ENCODE results near the gene HERC2. TPM values are rescaled to one million over a fixed set of nuclear protein-coding genes. Genes with fewer than 3 reads are reported as not detected.

Gene HERC2
- total RNA-seq, 1 donor from 2014 or later, result 84.6 TPM

- H3K36me3 Mint-ChIP-seq, result peaks cover 14% of the 10 kb centered on the region
- peaks cover 10% of the 10 kb centered on the region for H3K4me1 Mint-ChIP-seq
- peaks cover 52% of the 10 kb centered on the region for H3K27me3 Mint-ChIP-seq (ENCODE audit: low read depth)
- DNase-seq (ENCODE audit: low spot score in 2 of 2, unreplicated experiment in 2 of 2), result peak in 1 of 2 experiments; percentile 56
- H3K9me3 Mint-ChIP-seq, result no peaks in the 10 kb centered on the region
- no peak for TF ChIP-seq CTCF (IDR thresholded peaks at IDR 0.05; ENCODE audit: unreplicated experiment)
- H3K4me3 Mint-ChIP-seq, result peak overlapping the region; percentile 82
- no peak overlapping the region for H3K27ac Mint-ChIP-seq
Observed at GRCh38 chr15:28107111-28107903, 214.7 kb downstream of the HERC2 start.

GRCh38 chr15:28106294-28107110 is 215.5 kb downstream of the HERC2 start:
- no peak for TF ChIP-seq CTCF (IDR thresholded peaks at IDR 0.05; ENCODE audit: unreplicated experiment)
- peaks cover 6% of the 10 kb centered on the region for H3K36me3 Mint-ChIP-seq
- DNase-seq (ENCODE audit: low spot score in 2 of 2, unreplicated experiment in 2 of 2), result no peak
- H3K27me3 Mint-ChIP-seq (ENCODE audit: low read depth), result peaks cover 60% of the 10 kb centered on the region
- peak overlapping the region; percentile 53 for H3K4me3 Mint-ChIP-seq
- H3K9me3 Mint-ChIP-seq, result no peaks in the 10 kb centered on the region
- H3K4me1 Mint-ChIP-seq, result peaks cover 10% of the 10 kb centered on the region
- no peak overlapping the region for H3K27ac Mint-ChIP-seq

- DNase-seq (ENCODE audit: low spot score in 2 of 2, unreplicated experiment in 2 of 2), result no peak
- TF ChIP-seq CTCF (IDR thresholded peaks at IDR 0.05; ENCODE audit: unreplicated experiment), result no peak
- no peak overlapping the region for H3K27ac Mint-ChIP-seq
Observed at GRCh38 chr15:28105793-28106192, 216.2 kb downstream of the HERC2 start.

GRCh38 chr15:28105224-28105791 is 216.7 kb downstream of the HERC2 start:
- DNase-seq (ENCODE audit: low spot score in 2 of 2, unreplicated experiment in 2 of 2), result no peak
- Mint-ChIP-seq H3K4me3 (no peak overlapping the region), H3K27me3 (ENCODE audit: low read depth) (peaks cover 72% of the 10 kb centered on the region), H3K27ac (no peak overlapping the region), H3K4me1 (peaks cover 10% of the 10 kb centered on the region), H3K9me3 (no peaks in the 10 kb centered on the region), H3K36me3 (no peaks in the 10 kb centered on the region)
- no peak for TF ChIP-seq CTCF (IDR thresholded peaks at IDR 0.05; ENCODE audit: unreplicated experiment)

More at GRCh38 chr15:28105793-28106192, 216.2 kb downstream of the HERC2 start:
- Mint-ChIP-seq H3K9me3 (no peaks in the 10 kb centered on the region), H3K4me3 (peak overlapping the region; percentile 53), H3K4me1 (peaks cover 10% of the 10 kb centered on the region), H3K36me3 (peaks cover 3% of the 10 kb centered on the region), H3K27me3 (ENCODE audit: low read depth) (peaks cover 67% of the 10 kb centered on the region)

GRCh38 chr15:28104326-28104725 is 217.7 kb downstream of the HERC2 start:
- Mint-ChIP-seq H3K27me3 (ENCODE audit: low read depth) (peaks cover 79% of the 10 kb centered on the region), H3K4me1 (peaks cover 12% of the 10 kb centered on the region), H3K27ac (no peak overlapping the region), H3K36me3 (no peaks in the 10 kb centered on the region), H3K4me3 (no peak overlapping the region), H3K9me3 (no peaks in the 10 kb centered on the region)
- no peak for TF ChIP-seq CTCF (IDR thresholded peaks at IDR 0.05; ENCODE audit: unreplicated experiment)
- no peak for DNase-seq (ENCODE audit: low spot score in 2 of 2, unreplicated experiment in 2 of 2)

All from mesothelial cell of epicardium (in vitro differentiated cells).